Skin of body (tissue), 2 donors: Measurements from ENCODE around the gene HELT. TPM values are rescaled to one million over a fixed set of nuclear protein-coding genes. Genes with fewer than 3 reads are reported as not detected.

Experiments used
- DNase-seq: peaks from one replicate; lab custom pipeline; 2025; lab: John Stamatoyannopoulos, UW
- total RNA-seq: library from RNA; depleted of rRNA; stranded (reverse); fragments of >200 nt; gene quantifications from one replicate; pipeline ENCODE4 v1.2.3, GENCODE V29; 2014

The HELT gene
- total RNA-seq, 1 donor from 2014 or later, result 0.30 TPM

DNA sequence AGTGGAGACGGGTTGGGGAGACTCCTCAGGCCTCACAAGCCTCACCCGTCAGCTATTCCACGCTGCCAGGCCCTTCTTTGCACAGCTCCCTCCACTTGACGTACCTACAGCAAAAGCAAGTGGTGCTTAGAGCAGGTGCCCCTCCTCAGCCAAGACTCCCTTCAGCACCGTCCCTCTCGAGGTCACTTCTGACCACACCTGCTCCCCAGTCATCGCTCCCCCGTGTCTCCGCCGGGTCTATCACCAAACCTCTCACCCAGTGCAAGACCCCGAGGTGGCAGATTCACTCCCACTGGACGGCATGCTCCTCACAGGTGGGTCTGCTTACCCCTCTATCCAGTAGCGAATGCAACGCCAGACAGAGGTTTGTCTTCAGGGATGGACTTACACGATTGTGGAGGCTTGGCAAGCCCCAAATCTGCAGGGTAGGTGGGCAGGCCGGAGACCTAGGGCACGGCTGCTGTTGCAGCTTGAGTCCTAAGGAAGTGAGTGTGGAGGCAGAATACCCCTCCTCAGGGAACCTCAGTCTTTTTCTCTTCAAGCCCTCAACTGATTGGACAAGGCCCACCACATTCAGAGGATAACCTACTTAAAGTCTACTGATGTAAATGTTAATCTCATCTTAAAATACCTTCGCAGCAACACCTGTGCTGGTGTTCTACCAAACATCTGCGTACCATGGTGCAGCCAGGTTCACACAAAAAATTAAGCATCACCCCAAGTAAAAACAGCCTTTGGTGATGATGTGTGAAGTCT is 14.5 kb upstream of the HELT start:
- DNase-seq, result no peak

DNA sequence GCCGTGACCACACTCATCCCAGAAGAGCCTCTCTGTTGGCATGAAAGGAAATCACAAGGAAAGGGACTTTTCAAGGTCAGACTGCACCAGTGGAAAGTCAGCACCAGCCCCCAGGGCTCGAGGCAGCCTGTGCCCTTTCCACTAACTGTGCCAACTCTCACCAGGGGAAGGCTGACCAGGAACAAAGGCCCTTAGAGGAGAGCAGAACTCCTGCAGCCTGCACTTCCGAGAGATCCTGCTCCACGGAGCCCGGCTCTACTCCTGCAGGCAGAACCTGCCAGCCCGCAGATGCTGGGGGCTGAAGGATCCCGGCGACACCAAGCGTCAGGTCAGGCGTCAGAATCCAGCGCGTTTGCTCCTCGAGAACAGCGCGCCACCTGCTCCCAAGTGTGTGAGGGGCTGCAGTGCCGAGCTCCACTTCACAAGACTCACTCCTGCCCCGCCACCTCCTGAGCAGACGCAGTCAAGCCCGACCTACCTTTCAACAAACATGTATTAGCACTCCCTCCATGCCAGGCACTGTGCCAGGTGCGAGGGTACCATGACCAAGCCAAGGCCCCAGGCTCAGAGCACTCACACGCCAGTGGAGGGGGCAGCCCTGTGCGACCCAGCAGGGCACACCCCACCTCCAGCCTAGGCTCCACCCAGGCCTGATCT is 13.6 kb upstream of the HELT start:
- DNase-seq, result no peak

DNA sequence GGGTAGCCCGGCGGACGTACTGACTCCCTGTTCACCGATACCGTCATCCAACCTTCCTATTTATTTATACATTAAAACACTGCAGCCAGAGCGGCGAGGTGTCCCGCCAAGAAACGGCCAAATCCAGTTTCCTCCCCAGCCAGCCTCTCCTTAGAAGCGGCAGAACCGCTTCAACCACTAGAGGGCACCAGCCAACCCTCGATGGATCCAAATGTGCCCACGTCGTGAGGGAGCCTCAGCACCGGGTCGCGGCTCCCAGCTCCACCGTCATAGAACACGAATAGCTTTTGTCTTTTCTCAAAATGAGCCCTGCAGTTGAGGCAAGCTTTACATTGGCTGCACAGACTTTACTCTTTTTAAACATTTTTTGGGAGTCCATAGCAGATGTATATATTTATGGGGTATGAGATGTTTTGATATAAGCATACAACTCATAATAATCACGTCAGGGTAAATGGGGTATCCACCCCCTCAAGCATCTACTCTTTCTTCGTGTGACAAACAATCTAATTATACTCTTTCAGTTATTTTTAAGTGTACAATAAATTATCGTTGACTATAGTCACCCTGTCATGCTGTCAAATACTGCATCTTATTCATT is 13.0 kb upstream of the HELT start:
- peak; percentile 20 for DNase-seq

DNA sequence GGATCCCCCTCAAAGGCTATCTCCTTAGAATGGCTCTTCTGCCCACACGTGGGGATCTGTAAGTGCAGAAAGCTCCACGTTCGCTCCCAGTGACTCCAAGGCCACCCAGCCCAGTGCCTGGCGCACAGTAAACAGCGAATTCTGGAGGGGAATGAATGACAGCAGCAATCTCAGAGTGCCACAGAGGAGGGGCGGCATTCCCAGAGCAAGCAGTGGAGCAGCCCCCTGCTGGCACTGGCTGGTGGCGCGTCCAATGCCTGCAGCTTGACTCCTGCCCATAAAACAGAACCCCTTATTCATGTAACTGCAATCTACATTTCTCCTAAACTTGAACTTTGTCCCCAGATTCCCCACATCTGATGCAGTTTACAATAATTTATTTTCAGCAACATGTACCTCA is 6.9 kb upstream of the HELT start:
- no peak for DNase-seq

DNA sequence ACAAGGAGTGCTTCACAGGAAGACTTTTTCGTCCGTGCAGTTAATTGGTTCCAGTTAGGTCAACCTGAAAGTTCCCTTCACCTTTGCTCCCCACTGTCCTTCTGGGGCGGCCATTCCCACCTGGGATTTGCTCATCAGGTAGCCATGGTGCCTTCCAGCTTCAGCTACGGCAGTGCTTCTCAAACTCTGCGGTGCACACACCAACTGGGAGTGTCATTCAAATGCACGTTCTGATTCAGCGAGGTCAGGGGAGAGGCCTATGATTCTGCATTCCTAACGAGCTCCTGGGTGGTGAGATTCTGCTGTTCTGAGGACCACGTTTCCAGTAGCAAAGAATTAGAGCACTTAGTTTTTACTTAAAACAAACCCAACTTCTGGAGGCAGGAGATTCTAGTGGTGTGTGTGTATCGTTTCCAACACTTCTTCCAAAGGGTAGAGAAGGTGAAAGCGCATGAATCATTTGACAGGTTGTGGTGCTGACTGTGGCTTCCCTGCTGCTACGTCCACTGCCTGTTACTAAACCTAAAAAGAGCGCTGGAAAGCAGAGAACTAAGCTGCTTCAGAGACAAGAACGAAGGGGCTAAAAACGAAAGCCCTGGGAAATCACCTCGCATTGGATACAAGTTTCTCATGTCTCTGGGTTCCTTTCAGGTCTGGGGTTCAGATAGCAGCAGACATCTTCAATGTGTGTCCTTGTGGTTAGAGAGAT is 4.7 kb upstream of the HELT start:
- no peak for DNase-seq

DNA sequence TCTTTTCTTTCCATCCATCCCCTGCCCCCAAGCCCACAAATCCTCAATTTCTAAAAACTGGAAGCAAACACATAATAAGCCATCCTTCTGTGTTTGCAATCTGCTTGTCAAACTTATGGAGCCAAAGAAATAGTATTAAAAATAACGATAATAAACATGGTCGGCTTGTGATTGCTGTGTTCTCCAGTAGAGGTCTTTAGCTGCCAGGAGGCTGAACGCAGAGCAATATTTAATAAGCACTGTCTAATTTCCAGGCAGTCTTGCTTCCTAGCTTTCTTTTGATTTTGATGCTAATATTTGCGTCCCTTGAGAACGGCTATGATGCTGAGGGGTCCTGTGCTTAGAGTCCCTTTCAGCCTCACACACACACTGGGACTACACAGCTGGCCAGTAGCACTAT is 3.2 kb upstream of the HELT start:
- no peak for DNase-seq

DNA sequence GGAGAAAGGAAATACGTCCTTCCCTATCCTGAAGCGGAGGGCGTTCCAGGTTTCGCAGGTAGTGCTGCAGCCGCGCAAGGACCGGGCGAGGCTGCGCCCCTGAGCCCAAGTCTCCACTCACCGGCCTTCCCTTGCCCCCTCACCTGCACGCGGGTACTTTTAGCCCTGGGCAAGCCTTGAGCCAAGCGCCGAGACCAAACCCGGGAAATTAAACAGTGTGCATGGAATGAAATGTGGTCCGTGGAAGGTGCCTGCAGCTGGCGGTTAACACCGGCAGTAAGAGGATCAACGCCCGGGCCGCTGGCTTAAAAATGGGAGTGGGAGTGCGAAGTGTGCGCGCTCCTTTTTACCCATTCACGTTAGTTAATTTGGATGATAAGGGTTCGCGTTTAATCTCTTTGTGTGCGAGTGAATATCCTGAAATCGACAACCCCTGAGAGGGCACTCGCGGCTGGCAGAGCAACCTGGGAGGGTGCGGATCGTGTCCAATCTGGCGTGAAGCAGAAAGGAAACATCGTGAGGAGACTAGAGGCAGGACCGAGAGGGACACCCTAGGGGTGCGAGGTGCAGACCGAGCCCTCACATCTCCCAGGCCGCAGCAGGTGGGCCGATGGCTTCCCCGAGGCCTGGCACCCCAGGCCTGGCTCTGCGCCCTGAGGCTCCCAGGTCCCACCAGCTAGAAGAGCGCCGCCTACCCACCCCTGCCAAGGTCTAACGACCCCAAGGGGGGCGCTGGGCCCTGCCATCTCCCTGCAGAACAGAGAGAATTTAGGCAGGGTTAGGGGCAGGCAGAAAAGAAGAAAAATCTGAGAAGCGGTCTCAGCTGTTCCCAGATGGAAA is 2.0 kb upstream of the HELT start:
- DNase-seq, result no peak

DNA sequence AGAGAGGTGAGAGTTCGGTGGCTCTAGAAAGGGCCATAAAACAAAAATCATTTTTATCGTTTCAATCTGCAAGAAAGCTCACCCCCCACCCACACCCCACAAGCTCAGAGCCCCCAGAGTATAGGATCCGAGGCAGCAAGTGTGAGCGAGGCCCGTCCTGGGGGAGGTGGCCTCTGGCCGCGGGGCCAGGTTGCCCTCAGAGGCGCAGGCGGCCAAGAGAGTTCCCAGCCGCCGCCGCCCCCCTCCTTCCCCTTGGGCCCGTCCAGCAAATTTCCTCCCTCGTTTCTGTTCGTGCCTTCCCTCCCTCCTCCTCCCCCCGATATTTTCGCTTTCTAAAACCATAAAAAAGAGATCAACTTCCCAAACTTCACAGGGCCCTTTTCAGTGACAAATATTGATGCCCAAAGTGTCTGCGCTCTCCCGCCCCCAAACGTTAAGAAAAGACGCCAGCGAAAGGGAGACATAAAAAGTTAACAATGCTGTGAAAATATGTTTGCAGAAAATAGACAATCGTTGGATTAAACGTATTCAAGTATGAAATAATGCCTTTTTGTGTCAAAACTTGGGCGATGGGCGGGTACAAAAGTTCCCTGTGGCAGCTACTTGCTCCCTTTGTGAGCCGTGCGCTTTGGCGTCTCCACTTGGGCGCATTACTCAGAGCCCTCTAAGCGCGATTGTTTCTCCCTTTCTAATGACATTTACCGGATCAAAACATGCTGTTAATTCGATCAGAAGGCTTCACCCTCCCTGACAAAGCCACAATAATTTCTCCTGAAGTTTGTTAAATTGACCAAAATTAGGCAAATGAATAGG is 1.1 kb upstream of the HELT start:
- DNase-seq, result no peak

DNA sequence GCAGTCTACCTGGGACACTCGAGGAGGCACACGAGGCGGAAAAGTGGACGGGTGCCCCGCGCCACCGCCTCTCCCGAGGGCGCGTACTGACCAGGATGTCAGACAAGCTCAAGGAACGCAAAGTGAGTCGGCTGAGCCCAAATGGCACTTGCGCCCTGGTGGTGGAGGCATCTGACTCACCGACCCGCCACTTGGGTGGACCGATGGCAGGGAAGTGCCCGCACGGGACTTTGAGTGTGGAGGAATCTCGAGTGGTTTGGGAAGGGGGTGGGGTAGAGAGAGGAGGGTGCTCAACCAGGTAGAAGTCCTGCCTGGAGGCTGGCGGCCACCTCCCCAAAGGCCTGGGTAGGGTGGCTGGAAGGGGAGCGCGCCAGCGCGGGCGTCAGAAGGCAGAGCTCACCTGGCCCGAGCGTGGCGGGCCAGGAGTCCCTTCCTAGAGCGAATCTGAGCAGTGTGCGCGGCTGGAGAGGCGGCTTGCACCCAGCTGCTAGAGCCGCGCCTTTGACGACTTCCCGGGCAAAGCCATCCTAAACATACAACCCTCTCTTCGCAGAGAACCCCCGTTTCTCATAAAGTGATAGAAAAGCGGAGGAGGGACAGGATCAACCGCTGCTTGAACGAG is 655 bp downstream of the HELT start:
- DNase-seq, result no peak

DNA sequence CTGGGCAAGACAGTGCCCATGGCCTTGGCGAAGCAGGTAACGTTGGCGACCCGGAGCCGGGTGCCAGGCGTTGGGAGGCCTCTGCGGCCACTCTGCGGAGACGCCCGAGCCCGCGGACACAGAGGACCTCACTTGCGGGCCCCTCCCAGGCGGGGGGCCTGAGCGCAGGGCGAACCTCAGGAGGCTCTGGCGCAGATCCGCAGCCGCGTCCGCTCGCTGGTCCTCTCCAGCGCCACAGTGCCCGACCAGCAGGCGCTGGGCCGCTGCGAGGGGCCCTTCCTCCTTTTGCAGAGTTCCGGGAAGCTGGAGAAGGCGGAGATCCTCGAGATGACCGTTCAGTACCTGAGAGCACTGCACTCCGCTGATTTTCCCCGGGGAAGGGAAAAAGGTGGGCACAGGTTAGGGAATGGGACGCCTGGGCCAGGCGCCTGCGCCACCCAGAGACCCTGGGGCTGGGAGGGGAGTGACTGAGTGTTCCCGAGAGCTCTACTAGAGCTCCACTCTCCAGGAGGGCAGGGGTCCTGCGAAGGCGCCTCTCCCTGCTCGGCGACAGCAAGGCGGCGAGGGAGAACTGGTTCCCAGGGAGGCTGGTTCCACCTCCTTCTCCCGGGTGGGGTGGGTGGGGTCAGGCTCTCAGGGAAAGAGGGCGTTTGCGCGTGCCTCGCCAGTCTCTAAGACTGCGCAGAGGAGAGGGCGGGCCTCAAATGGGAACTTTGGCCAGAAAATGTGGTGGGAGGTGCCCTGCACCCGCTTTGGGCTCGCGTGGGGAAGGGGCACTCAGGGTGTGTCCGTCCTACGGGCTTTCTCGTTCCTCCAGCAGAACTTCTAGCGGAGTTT is 1.4 kb downstream of the HELT start:
- DNase-seq, result no peak

DNA sequence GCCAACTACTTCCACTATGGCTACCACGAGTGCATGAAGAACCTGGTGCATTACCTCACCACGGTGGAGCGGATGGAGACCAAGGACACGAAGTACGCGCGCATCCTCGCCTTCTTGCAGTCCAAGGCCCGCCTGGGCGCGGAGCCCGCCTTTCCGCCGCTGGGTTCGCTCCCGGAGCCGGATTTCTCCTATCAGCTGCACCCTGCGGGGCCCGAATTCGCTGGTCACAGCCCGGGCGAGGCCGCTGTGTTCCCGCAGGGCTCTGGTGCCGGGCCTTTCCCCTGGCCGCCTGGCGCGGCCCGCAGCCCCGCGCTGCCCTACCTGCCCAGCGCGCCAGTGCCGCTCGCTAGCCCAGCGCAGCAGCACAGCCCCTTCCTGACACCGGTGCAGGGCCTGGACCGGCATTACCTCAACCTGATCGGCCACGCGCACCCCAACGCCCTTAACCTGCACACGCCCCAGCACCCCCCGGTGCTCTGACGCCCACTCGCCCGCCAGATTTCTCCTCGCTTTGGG is 2.1 kb downstream of the HELT start:
- DNase-seq, result no peak

DNA sequence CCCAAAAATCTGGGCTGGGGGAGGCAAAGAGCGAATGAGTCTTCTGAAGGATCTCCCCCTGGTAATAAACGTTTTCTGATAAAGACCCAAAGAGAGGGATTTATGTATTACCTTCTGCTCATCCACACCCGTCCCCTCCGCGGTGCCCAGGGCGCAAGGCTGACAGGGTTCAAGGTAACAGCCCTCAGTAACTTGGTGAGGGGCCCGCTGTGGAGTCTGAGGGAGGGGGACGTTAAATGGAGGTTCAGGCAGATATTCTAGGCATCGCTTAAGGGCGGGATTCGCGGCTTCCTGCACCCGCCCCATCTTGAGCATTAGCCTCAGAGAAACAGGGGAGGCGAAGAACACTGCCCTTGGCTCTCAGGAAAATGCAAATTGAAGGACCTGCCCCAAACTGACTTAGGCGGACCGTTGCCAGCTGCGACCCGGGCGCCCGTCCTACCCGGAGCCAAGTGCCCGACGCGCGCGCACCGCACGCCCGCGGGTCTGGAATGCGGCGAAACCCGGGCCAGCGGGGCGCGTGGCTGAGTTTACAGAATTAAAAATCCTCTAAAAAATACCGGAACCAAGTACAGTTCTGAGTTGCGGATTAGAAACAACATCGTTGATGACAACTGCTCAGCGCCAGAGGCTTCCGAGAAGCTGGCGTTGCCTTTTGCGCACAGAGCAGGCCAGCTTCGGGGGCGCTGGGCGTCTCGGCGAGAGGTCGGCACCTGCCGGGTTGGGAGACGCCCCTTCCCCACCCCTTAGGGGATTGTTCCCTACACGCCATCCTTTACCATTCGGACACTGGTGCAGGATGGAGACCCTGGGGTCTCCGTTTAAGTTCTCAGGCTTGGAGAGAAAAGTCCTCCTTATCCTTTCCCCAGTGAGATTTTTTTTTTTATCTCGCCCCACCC is 2.8 kb downstream of the HELT start:
- DNase-seq, result no peak

DNA sequence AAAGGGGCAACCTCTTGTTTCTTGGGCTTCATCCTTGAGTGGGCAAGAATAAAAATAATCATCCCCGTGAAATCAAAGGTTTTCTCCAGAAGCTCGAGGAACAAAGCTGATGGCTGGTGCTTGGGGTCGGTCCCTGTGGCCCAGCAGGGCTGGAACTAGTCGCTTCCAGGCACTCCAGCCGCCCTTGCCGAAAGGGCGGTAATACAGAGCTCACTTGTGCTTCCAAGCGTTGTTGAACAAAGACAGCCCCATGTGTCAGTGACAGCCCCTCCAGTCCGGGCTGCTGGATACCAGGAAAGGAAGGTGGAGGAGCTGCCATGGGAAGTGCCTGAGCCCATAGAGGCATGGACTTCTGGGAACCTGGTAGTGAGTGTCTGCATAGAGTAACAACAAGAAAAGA is 5.2 kb downstream of the HELT start:
- no peak for DNase-seq

DNA sequence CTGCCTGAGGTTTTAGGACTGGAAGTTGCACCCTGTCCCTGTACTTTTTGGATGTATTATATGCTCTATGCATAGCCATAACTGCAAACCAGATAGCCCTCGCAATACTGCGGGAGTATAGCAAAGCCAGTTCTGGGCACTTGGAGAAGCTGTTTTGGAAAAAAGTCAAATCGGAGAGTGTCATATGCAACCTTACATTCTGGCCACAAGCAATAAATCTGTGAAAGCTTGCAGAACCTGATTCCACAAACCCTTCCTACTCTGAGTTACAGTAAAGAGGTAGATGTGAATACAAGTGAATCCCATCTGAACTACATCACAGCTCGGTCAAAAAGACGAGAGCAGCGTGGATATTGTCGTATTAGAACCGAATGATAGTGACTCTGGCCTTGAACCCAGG is 10.3 kb downstream of the HELT start:
- DNase-seq, result no peak

DNA sequence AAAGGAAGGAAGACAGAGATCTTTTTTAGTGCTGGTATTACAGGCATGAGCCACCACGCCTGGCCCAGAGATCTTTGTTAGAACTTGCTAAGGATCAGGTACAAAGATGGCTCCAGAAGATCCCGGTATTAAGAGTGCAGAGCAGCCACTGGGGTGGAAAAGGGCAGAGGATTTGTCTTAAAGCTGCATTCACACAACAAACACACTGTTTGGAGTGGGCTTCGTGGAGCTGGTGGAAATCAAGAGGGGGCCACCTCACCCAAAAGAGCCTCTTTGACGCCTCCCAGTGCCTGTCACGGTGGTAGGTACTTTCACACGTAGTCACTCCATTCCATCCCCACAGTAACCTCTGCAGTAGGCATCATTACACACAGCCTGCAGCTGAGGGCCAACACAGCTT is 13.3 kb downstream of the HELT start:
- no peak for DNase-seq

DNA sequence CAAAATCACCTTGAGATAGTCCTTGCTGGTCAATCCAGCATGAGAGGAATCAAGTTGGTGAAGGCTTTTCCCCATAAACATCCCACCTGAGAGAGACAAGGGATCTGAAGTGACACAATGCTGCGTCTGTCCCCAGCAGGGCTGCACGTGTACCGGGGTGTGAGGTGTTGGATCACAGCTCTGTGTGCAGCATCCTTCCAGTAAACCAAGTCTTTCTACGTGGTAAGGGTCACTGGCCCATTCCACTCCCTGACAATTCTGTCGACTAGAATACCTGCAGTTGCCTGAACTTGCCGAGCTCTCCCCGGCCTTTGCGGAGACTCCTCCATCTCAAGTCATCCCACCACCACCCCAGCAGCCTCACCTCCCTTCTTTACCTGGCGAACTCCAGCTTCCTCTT is 14.8 kb downstream of the HELT start:
- no peak for DNase-seq

DNA sequence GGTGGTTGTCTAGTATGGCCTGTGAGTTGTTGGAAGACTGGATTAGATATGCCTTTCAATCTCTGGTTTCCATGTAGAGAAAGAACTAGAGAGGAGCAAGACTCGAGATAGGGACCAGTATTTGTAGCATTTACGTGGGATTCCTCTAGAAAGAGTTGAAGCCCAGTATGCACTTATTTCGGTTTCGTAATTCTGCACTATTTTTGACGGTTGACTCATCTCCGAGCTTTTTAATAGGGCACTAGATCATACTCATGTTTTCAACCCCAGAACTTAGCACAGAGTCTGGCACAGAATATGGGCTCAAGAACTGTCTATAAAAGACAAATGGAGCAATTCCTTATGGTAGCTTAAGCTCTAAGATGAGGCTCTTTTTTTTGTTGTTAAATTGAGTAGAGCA is 15.7 kb downstream of the HELT start:
- DNase-seq, result no peak

DNA sequence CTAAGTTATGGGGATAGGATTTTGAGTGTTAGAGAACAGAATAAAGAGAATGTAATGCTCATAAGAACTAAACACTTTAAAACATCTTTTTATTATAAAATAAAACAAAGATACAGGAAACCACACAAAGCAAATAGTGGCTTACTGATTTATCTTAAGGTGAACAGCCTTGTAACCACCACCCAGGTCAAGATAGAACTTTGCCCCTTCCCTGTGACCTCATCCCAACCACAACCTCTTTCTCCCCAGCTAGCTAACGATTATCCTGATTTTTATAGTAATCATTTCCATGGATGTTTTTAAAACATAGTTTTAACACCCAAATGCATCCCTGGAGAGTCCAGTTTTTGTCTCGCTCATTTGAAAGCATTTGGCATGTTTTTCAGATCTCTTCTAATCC is 17.0 kb downstream of the HELT start:
- no peak for DNase-seq
